HG02610 (cell line): ENCODE measurements around the gene RANBP2.

ENCODE experiments used
- ATAC-seq: cut with Tn5 transposase; IDR thresholded peaks from one replicate; pipeline ENCODE4 v1.9.1; 2021; ENCODE audit warnings: mild to moderate bottlenecking, moderate library complexity; ENCODE audit not compliant: unreplicated experiment

The RANBP2 gene

GRCh38 chr2:108776475-108776874 lies 57.2 kb downstream of the RANBP2 start:
- ATAC-seq = peak; percentile 88

DNA sequence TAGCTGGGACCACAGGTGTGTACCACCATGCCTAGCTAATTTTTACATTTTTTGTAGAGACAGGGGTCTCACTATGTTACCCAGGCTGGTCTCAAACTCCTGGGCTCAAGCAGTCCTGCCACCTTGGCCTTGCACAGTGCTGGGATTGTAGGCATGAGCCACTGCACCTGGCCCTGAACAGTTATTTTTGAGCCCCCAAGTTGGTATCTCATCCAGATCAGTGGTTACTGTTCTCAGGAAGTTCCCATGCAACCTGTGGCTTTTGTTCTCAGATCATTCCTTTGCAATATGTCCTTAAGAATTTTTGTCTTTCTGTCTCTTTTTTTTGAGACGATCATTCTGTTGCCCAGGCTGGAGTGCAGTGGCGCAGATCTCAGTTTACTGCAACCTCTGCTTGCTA lies 59.6 kb downstream of the RANBP2 start:
- ATAC-seq = no peak

GRCh38 chr2:108786008-108786353 lies 66.7 kb downstream of the RANBP2 start:
- ATAC-seq = no peak

- ATAC-seq = peak; percentile 98
Measured at GRCh38 chr2:108786354-108787215, 67.3 kb downstream of the RANBP2 start, which contains the start of gene CCDC138. Gene CCDC138, plus strand, starts transcription at chr2:108786771. Its CDS starts 52 bp downstream, at chr2:108786823.

DNA sequence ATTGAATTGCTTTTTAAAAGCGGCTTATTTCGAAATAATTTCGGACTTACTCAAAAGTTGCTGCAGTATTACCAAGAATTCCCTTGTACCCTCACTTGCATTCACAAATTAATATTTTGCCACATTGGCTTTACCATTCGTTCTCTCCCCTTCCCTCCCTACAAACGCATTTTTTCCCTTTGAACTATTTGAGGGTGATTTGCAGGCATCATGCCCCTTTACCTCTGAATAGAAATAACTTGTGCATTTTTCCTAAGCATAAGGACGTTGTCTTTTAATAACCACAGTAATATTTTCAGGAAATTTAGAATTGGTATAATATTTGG lies 67.9 kb downstream of the RANBP2 start:
- no peak for ATAC-seq

GRCh38 chr2:108803045-108803736 lies 83.9 kb downstream of the RANBP2 start:
- ATAC-seq = no peak

DNA sequence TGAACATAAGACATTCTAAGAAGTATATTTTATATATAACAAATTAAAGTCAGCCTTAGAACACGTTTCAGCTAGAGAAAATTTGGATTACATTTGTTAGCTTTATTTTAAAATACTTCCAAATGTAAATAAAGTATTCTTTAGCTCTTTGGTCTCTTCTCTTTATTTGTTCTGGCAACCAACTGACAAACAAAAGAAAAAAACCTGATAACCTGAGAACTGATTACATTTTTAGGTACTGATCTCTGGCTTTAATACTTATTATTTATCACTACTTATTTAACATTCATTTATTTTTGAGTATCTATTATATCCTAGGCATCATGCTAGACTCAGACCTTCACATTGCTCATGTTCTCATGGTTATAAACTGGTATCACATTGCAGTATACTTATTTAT lies 85.8 kb downstream of the RANBP2 start:
- no peak for ATAC-seq

DNA sequence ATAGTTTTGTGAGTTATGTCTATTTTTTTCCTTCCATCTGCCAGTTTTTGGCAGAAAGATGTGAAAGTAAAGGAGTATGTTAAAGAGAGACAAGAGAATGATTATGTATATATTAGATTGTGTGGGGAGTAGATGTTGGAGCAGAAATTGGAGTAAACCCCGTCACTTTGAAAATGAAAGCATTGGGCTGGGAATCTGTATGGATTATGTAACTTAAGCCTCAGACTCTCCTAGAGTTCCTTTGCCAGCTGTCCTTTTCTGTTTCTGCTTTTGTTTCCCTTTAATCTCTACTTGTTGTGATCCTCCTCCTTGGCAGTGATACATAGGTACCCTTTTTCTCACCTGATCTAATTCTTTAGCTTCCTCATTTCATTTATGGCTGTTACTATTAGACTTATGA lies 86.5 kb downstream of the RANBP2 start:
- ATAC-seq = no peak

DNA sequence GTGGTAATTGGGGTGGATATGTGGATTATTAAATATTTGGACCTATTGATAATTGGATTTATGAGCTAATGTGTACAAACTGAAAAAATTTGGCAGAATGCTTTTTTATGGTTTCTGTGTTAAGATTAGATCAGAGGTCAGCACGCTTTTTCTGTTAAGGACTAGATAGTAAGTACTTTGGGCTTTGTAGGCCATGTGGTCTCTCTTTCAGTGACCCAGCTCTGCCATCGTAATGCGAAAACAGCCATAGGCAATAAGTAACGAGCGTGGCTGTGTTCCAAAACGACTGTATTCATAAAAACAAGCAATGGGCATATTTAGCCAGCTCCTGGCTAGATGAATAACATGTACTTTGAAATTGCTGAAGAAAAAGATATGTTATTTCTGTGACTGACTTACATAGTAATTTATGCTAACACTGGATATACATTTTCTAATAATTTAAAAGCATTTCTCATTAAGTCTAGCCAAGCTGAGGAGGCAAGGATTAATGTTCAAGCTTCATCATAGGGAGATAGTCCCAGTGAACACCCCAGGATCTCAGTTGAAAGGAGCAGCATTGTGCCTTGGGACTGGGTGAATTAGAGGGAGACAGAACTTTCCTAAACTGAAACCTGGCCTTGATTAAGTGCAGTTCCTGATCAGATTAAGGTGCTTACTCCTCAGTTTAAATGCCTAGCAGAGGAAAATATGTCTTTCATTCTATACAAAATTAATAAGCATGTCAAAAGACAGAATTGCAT lies 87.3 kb downstream of the RANBP2 start:
- no peak for ATAC-seq

GRCh38 chr2:108809936-108810335 lies 90.7 kb downstream of the RANBP2 start:
- no peak for ATAC-seq

DNA sequence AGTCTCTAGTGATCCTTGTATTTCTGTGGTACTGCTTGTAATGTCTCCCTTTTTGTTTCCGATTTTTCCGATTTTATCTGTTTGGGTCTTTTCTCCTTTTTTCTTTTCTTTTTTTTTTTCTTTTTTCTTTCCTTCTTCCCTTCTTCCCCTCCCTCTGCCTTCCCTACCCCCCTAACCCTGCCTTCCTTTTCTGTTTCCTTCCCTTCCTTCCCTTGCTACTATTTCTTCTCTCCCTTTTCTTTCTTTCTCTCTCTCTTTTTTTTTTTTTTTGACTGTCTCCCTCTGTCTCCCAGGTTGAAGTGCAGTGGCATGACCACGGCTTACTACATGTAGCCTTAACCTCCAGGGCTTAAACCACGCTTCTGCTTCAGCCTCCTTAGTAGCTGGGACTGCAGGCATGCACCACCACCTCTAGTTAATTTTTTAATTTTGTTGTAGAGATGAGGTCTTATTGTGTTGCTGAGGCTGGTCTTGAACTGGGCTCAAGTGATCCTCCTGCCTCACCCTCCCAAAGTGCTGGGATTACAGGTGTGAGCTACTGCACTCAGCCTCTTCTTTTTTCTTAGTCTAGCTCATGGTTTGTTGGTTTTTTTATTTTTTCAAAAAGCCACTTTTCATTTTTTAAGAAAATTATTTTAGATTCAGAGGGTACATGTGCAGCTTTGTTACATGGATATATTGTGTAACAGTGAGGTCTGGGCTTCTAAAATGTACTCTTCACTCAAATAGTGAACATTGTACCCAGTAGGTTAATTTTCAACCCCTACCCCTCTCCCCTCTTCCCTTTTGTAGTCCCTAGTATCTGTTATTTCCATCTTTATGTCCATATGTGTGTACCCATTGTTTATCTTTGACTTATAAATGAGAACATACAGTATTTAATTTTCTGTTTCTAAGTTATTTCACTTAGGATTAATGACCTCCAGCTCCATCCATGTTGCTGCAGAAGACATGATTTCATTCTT lies 92.0 kb downstream of the RANBP2 start:
- ATAC-seq = no peak

- ATAC-seq = no peak
Measured at GRCh38 chr2:108813732-108814131, 94.5 kb downstream of the RANBP2 start.

DNA sequence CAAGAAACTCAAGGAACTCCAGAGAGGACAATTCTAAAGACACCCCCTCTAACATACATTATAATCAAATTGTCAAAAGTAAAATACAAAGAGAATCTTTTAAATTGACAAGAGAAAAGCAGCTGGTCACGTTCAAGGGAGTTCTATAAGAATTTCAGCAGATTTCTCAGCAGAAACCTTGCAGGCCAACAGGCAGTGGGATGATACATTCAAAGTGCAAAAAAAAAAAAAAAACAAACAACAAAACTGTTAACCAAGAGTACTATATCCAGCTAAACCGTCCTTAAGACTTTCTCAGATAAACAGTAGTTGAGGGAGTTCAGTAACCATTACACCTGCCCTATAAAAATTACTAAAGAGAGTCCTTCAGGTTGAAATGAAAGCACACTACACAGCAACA lies 101.2 kb downstream of the RANBP2 start:
- ATAC-seq = no peak

DNA sequence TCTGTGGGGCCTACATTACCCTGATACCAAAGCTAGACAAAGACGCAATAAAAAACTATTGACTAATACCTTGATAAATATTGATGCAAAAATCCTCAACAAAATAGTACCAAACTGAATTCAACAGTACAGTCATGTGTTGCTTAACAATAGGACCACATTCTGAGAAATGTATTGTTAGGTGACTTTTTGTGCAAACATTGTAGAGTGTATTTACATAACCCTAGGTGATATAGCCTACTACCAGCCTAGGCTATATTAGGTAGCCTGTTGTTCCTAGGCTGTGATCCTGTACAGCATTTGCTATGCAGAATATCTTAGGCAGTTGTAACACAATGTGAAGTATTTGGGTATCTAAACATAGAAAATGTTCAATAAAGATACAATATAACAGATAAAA lies 104.0 kb downstream of the RANBP2 start:
- no peak for ATAC-seq

- no peak for ATAC-seq
Measured at GRCh38 chr2:108824316-108825070, 105.2 kb downstream of the RANBP2 start.

DNA sequence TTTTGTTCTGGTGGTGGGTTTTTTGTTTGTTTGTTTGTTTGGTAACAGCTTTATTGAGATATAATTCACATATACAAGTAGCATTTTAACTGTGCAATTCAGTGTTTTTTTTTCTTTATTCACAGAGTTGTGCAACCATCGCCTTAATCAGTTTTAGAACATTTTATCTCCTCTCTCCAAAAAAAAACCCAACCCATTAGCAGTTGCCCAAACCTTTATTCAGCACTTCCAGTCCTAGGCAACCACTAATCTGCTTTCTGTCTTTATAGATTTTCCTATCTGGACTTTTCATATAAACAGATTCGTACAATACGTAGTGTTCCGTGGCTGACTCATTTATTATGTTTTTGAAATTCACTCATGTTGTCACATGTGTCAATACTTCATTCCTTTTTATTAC lies 106.0 kb downstream of the RANBP2 start:
- no peak for ATAC-seq

DNA sequence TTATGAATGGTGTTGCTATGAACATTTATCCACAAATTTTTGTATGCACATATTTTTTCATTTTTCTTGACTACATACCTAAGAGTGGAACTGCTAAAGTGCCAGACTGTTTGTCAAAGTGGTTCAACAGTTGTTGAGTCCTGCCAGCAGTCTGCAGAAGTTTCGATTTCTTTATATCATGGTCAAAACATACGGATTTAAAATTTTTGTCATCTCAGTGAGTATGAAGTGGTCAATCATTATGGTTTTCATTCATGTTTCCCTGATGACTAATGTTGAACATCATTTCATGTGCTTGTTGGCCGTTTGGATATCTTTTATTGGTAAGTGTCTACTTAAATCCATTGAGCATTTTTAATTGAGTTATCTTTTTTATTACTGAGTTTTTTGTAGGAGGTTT lies 106.5 kb downstream of the RANBP2 start:
- ATAC-seq = no peak

DNA sequence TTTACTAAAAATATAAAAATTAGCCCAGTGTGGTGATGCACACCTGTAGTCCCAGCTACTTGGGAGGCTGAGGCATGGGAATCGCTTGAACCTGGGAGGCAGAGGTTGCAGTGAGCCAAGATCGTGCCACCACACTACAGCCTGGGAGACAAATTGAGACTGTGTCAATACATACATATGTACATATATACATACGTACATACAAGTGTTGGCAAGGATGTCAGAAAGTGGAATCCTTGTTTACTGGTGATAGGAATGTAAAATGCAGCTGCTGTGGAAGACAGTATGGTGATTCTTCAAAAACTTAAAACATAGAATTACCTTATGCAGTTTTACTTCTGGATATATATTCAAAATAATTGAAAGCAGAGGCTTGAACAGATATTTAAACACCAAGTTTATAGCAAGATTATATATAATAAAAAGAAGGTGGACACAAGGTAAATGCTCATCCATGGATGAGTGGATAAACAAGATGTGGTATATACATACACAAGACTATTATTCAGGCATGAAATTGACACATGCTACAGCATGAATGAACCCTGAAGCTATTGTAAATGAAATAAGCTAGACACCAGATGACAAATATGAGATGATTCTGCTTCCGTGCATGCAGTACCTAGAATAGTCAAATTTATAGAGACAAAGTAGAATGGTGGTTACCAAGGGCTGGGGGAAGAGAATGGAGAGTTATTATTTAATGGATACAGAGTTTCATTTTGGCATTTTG lies 110.5 kb downstream of the RANBP2 start:
- ATAC-seq = no peak

GRCh38 chr2:108833219-108833618 lies 113.9 kb downstream of the RANBP2 start:
- ATAC-seq = no peak
